A549 (cell line): ENCODE data around the gene COL12A1. TPM values are rescaled to one million over a fixed set of nuclear protein-coding genes. Genes with fewer than 3 reads are reported as not detected.

ENCODE experiments used
- ATAC-seq, 2 experiments: fragments of 200-7000 bp in 1 of 2; fragments of >200 bp in 1 of 2; cut with Nextera tagmentation in 1 of 2; cut with Tn5 transposase in 1 of 2; 3 replicates each; pipeline versions ENCODE4 v1.8.0 to v1.9.1; 2018 to 2020; ENCODE audit warnings: mild to moderate bottlenecking in 1 of 2, moderate library complexity in 1 of 2
- CTCF ChIA-PET: fragments of 300-600 bp; sonication (Branson Sonifier 250); formaldehyde crosslinking; extraction: SDS; loops from one replicate; lab custom pipeline; 2021; ENCODE audit warnings: antibody characterized with exemption, inconsistent platforms; lab: Yijun Ruan, JAX
- POLR2A ChIA-PET: fragments of 350-600 bp; formaldehyde crosslinking; extraction: SDS; loops from one replicate; lab custom pipeline; 2021; ENCODE audit warnings: antibody characterized with exemption, inconsistent platforms; lab: Yijun Ruan, JAX
- DNase-seq, 2 experiments: peaks; one replicate each; pipeline versions ENCODE4 v3.0.0 to v3.0.0-alpha.2; 2011 to 2016; ENCODE audit warnings: low read depth in 1 of 2, low spot score in 1 of 2
- FAIRE-seq: peaks from 2 replicates; lab custom pipeline; 2011; peaks lifted over from hg19 to GRCh38; lab: Jason Lieb, UNC
- H3K27ac ChIP-seq, 2 experiments: fragments of >200 bp; sonication (Bioruptor Twin); formaldehyde crosslinking; 3 replicates each; pipeline ENCODE4 v1.5.1; 2016 to 2017
- H3K4me1 ChIP-seq: fragments of >200 bp; sonication (Bioruptor Twin); formaldehyde crosslinking; 3 replicates; pipeline ENCODE4 v1.6.1; 2016
- H3K4me2 ChIP-seq: fragments of >200 bp; sonication (Bioruptor Twin); formaldehyde crosslinking; 3 replicates; pipeline ENCODE4 v1.6.1; 2016
- H3K4me3 ChIP-seq: fragments of >200 bp; sonication (Bioruptor Twin); formaldehyde crosslinking; 3 replicates; pipeline ENCODE4 v1.5.1; 2016
- H3K9me3 ChIP-seq: fragments of >200 bp; sonication (Bioruptor Twin); formaldehyde crosslinking; 3 replicates; pipeline ENCODE4 v1.6.1; 2016
- BHLHE40 ChIP-seq: IDR thresholded peaks from 2 replicates; pipeline ENCODE4 v1.6.1; 2012; ENCODE audit warnings: low read depth, low read length, inconsistent platforms
- CBX8 ChIP-seq: fragments of 200-600 bp; sonication (generic); IDR thresholded peaks from 2 replicates; pipeline ENCODE4 v1.6.1; 2016
- CEBPB ChIP-seq, 2 experiments: fragments of >200 bp in 1 of 2; sonication (Bioruptor Twin) in 1 of 2; formaldehyde crosslinking in 1 of 2; IDR thresholded peaks; 2 replicates each; pipeline ENCODE4 v1.6.1; 2012 to 2016
- ESRRA ChIP-seq: fragments of 150-350 bp; IDR thresholded peaks from 2 replicates; pipeline ENCODE4 v1.6.1; 2014; ENCODE audit warnings: mild to moderate bottlenecking, low read length, borderline replicate concordance
- FOSL2 ChIP-seq, 2 experiments: fragments of 450-650 bp in 1 of 2; fragments of >200 bp in 1 of 2; sonication (Bioruptor Twin) in 1 of 2; formaldehyde crosslinking; IDR thresholded peaks; 2 replicates each; pipeline versions ENCODE4 v1.5.0 to v1.6.1; 2016 to 2020; ENCODE audit warnings: mild to moderate bottlenecking in 1 of 2, moderate library complexity in 1 of 2
- FOXS1 ChIP-seq: fragments of 250-450 bp; sonication (Bioruptor Pico); IDR thresholded peaks from 2 replicates; pipeline ENCODE4 v1.5.0; 2020; ENCODE audit warnings: mild to moderate bottlenecking, moderate library complexity
- GATA3 ChIP-seq: IDR thresholded peaks from 2 replicates; pipeline ENCODE4 v1.6.1; 2012; ENCODE audit warnings: borderline replicate concordance
- HEYL ChIP-seq: fragments of 250-450 bp; sonication (Bioruptor Pico); IDR thresholded peaks from 2 replicates; pipeline ENCODE4 v1.8.0; 2021; ENCODE audit warnings: mild to moderate bottlenecking, moderate library complexity
- HOXA7 ChIP-seq: fragments of 250-450 bp; sonication (Bioruptor Pico); IDR thresholded peaks from 2 replicates; pipeline ENCODE4 v1.5.0; 2020; ENCODE audit warnings: mild to moderate bottlenecking, moderate library complexity
- HOXB5 ChIP-seq: fragments of 250-450 bp; sonication (Bioruptor Pico); IDR thresholded peaks from 2 replicates; pipeline ENCODE4 v1.5.0; 2020; ENCODE audit warnings: mild to moderate bottlenecking, moderate library complexity
- MAZ ChIP-seq: fragments of 150-350 bp; IDR thresholded peaks from 2 replicates; pipeline ENCODE4 v1.6.1; 2014; ENCODE audit warnings: antibody characterized with exemption, low read depth, low read length, borderline replicate concordance
- NFE2L2 ChIP-seq: fragments of 150-350 bp; conservative IDR thresholded peaks from 2 replicates; pipeline ENCODE4 v1.6.1; 2014; ENCODE audit warnings: low read length
- PHF8 ChIP-seq: fragments of 200-600 bp; sonication (generic); IDR thresholded peaks from 2 replicates; pipeline ENCODE4 v1.6.1; 2016; ENCODE audit warnings: low read depth, mild to moderate bottlenecking, antibody characterized with exemption, moderate library complexity, borderline replicate concordance
- POLR2A ChIP-seq: IDR thresholded peaks from 2 replicates; pipeline ENCODE4 v1.6.1; 2012; ENCODE audit warnings: mild to moderate bottlenecking, low read length
- POLR2AphosphoS2 ChIP-seq: conservative IDR thresholded peaks from 2 replicates; pipeline ENCODE4 v1.6.1; 2012; ENCODE audit warnings: low read length, improper control_type of control experiment, inconsistent platforms
- RAD21 ChIP-seq, 2 experiments: fragments of >200 bp in 1 of 2; sonication (Bioruptor Twin) in 1 of 2; formaldehyde crosslinking in 1 of 2; IDR thresholded peaks in 1 of 2; conservative IDR thresholded peaks in 1 of 2; 2 replicates in 1 of 2; 3 replicates in 1 of 2; pipeline ENCODE4 v1.6.1; 2012 to 2018; ENCODE audit warnings: inconsistent platforms in 1 of 2
- RCOR1 ChIP-seq: fragments of 150-350 bp; IDR thresholded peaks from 2 replicates; pipeline ENCODE4 v1.6.1; 2014; ENCODE audit warnings: antibody characterized with exemption, low read length, low read depth
- SMC3 ChIP-seq: fragments of >200 bp; sonication (Bioruptor Twin); formaldehyde crosslinking; IDR thresholded peaks from 3 replicates; pipeline ENCODE4 v1.6.1; 2018; ENCODE audit warnings: inconsistent platforms
- SREBF2 ChIP-seq: fragments of 450-650 bp; IDR thresholded peaks from 2 replicates; pipeline ENCODE4 v1.6.1; 2014; ENCODE audit warnings: mild to moderate bottlenecking, moderate library complexity
- TP53 ChIP-seq: fragments of 250-450 bp; sonication (Bioruptor Pico); IDR thresholded peaks from 2 replicates; pipeline ENCODE4 v1.5.0; 2021; ENCODE audit warnings: mild to moderate bottlenecking, moderate library complexity
- ZC3H11A ChIP-seq: fragments of 450-650 bp; IDR thresholded peaks from 2 replicates; pipeline ENCODE4 v1.6.1; 2014; ENCODE audit warnings: antibody characterized with exemption, mild to moderate bottlenecking
- ZNF302 ChIP-seq: fragments of 250-450 bp; sonication (Bioruptor Pico); IDR thresholded peaks from 2 replicates; pipeline ENCODE4 v1.9.0; 2021; ENCODE audit warnings: inconsistent platforms, mild to moderate bottlenecking, moderate library complexity
- ZSCAN20 ChIP-seq: fragments of 250-450 bp; sonication (Bioruptor Pico); IDR thresholded peaks from 2 replicates; pipeline ENCODE4 v1.8.0; 2022; ENCODE audit warnings: mild to moderate bottlenecking, moderate library complexity
- WGBS: methylation state at CpG from one replicate; pipeline ENCODE4 v1.1.6; 2017; ENCODE audit errors: missing lambda C conversion rate; 5-methylcytosine and 5-hydroxymethylcytosine counted together
- polyA plus RNA-seq, 4 experiments: library from polyadenylated mRNA; depleted of rRNA in 3 of 4; stranded (reverse); fragments of >200 nt; fragmentation: RNase III in 1 of 4; extraction: RNeasy Plus Mini Kit Qiagen cat#74134 plus additional on column Dnase treatment in 1 of 4; gene quantifications; 2 replicates in 3 of 4; 3 replicates in 1 of 4; pipeline ENCODE4 v1.2.3, GENCODE V29; 2011 to 2017
- TF ChIP-seq, protein P1 (sequence below): IDR thresholded peaks from 2 replicates; pipeline ENCODE4 v1.6.1; 2012
- TF ChIP-seq, protein P2 (sequence below): fragments of >200 bp; sonication (Bioruptor Twin); formaldehyde crosslinking; IDR thresholded peaks from 3 replicates; pipeline ENCODE4 v1.5.1; 2016
- TF ChIP-seq, protein P3 (sequence below): IDR thresholded peaks from 2 replicates; pipeline ENCODE4 v1.6.1; 2012; ENCODE audit warnings: low read depth, borderline replicate concordance

COL12A1 gene
- polyA plus RNA-seq, 2 of the 4 experiments (the other 2 are of a cell fraction): 6.3 to 11.2 TPM

GRCh38 chr6:75235271-75235670 lies 29.4 kb upstream of the COL12A1 start:
- H3K4me1 ChIP-seq: no peaks in the 10 kb centered on the region
- no peak overlapping the region for H3K4me2 ChIP-seq
- no peak overlapping the region for H3K4me3 ChIP-seq
- ATAC-seq (no peak), DNase-seq (no peak)
- POLR2A ChIA-PET: no interaction called here
- no peak overlapping the region for H3K27ac ChIP-seq
- TF ChIP-seq, protein P1, sequence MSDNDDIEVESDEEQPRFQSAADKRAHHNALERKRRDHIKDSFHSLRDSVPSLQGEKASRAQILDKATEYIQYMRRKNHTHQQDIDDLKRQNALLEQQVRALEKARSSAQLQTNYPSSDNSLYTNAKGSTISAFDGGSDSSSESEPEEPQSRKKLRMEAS: no peak
- TF ChIP-seq, all 56 proteins: peak for 0
- FAIRE-seq: no peak
- 85% methylated on average over 2 of the region's 2 CpGs for WGBS
- H3K9me3 ChIP-seq: no peaks in the 10 kb centered on the region
- CTCF ChIA-PET: interaction anchor here (1.0 to 1.3 kb wide), 2 partner anchors 27 to 1502 kb away, joined by 3 to 4 read pairs; no protein-coding TSS in a partner anchor

DNA sequence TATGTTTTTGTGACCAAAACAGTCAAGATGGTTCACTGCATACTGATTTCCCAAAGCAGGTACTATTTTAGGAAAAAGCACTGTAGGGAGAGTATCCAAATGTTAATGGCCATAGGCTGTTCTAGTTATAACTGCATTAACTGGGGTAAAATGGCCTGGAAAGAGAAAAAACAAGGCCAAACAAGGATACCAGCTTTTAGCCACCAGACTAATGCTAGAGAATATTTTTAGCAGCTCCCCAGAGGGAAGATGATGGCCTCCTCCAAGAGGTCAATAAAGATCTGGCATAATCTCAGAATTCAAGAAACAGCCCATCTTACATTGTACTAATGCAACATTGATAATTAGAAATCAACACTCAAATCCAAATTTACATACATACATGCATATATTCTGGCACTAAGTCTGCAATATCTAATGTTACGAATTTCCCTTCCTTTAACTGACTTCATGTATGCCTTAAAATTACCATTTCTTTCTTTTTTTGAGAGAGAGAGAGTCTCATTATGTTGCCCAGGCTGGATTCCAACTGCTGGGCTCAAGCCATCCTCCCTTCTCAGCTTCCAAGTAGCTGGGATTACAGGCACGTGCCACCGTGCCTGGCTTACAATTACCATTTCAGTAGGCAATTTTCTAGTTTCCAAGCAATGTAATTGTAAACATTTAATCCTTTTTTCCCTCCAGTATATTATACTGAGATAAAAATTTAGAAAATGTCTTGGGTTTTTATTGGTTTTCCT lies 28.4 kb upstream of the COL12A1 start:
- DNase-seq (no peak), ATAC-seq (no peak), FAIRE-seq (no peak)
- Histone ChIP-seq H3K9me3 (no peaks in the 10 kb centered on the region), H3K27ac (no peak overlapping the region), H3K4me3 (no peak overlapping the region), H3K4me2 (no peak overlapping the region), H3K4me1 (no peaks in the 10 kb centered on the region)
- 83% methylated on average over 3 of the region's 3 CpGs for WGBS
- ChIA-PET POLR2A (no interaction called here), CTCF (interaction anchor here (1.0 kb wide), 1 partner anchor 1501 kb away, joined by 3 read pairs; no protein-coding TSS in a partner anchor)
- TF ChIP-seq CEBPB (IDR thresholded peaks at IDR 0.05) (no peak), RCOR1 (no peak), GATA3 (no peak), MAZ (no peak)

DNA sequence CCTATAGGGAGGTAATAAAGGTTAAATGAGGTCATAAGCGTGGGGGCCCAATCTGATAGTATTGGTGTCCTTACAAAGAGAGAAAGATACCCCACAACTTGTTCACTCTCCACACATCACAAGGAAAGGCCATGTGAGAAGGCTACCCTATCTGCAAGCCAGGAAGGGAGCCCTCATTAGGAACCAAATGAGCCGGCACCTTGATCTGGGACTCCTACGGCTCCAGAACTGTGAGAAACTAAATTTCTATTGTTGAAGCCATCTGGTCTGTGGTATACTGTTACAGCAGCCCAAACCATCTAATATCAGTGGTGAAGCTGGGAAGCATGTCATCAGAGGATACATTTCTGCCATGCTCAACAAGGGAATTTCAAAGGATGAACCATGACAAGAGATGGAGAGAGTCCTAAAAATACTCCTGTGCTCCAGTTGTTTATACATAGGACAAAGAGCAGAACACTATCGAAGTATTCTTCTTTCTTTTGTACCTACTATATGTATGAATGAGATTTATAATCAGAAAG lies 27.3 kb upstream of the COL12A1 start:
- H3K4me3 ChIP-seq: no peak overlapping the region
- H3K4me2 ChIP-seq: no peak overlapping the region
- H3K4me1 ChIP-seq: no peaks in the 10 kb centered on the region
- no peak for ATAC-seq
- TF ChIP-seq ZSCAN20 (CRISPR knock-in tag) (no peak), POLR2A (no peak), FOSL2 (IDR thresholded peaks at IDR 0.05) (no peak), FOSL2 (CRISPR knock-in tag; IDR thresholded peaks at IDR 0.05) (no peak), ZC3H11A (no peak), CBX8 (no peak), BHLHE40 (no peak), HOXB5 (CRISPR knock-in tag) (no peak), FOXS1 (CRISPR knock-in tag) (no peak), SMC3 (no peak), NFE2L2 (no peak)
- no peaks in the 10 kb centered on the region for H3K9me3 ChIP-seq
- DNase-seq: no peak
- no peak for FAIRE-seq
- ChIA-PET CTCF (no interaction called here), POLR2A (no interaction called here)
- WGBS: 93% methylated on average over 4 of the region's 4 CpGs
- no peak overlapping the region for H3K27ac ChIP-seq

DNA sequence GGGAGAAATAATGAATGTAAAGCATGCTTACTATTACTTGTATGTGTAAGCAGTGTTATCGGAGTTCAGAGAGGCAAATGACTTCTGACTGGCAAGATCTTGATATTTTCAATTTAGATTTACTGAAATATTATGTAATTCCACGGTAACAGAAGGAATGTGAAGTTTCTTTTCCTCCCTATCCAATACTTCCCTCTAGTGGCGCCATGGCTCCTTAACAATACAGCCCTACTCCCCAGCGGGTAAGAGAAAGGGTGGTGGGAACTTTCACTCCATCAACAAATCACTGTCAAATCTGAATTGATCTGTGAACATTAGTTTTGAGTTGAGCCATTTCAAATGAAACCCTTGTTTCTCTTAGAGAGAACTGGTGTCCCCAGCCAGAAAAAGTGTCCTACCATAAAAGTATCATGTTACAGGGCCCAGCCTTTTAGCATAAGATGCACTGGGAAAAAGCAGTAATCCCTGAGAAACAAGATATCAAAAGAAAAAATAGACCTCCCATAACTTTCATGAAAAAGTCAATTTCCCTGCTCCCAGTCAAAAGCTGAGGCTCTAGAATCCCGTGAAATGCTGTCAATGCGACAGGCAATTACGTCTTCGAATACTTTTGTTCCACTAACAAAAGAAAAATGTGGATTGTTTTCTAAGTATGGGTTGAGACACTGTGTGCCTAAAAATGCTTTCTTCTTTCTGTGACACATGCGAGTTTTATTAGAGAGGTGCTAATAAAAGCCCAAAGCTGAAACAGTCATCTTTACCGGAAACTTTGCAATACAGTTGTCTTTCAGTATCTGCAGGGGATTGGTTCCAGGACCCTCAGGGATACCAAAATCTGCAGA lies 24.9 kb upstream of the COL12A1 start:
- no peak overlapping the region for H3K27ac ChIP-seq
- POLR2A ChIA-PET: no interaction called here
- H3K4me2 ChIP-seq: peak overlapping the region; percentile 35; the same call in 2 of the 3 replicates
- CTCF ChIA-PET: interaction anchor here (0.6 to 1.2 kb wide), 8 partner anchors 11 to 1577 kb away, joined by 3 to 4 read pairs (median 3); partner anchors contain the start of gene SLC17A5
- ATAC-seq: peak; percentile 85 to 91
- DNase-seq: peak; percentile 36 to 52
- no peaks in the 10 kb centered on the region for H3K4me1 ChIP-seq
- FAIRE-seq: no peak
- no peak overlapping the region for H3K4me3 ChIP-seq
- WGBS: 53% methylated on average over 10 of the region's 10 CpGs
- no peaks in the 10 kb centered on the region for H3K9me3 ChIP-seq
- TF ChIP-seq SREBF2: no peak
- TF ChIP-seq NFE2L2: no peak
- no peak for TF ChIP-seq HOXA7 (CRISPR knock-in tag)
- no peak for TF ChIP-seq ESRRA
- TF ChIP-seq RAD21 (conservative IDR thresholded peaks at IDR 0.05 in 1 of 2, IDR thresholded peaks at IDR 0.05 in 1 of 2): peak; percentile 62 to 67
- no peak for TF ChIP-seq PHF8
- TF ChIP-seq HOXB5 (CRISPR knock-in tag): no peak
- TF ChIP-seq HEYL (CRISPR knock-in tag): no peak
- TF ChIP-seq, protein P2, sequence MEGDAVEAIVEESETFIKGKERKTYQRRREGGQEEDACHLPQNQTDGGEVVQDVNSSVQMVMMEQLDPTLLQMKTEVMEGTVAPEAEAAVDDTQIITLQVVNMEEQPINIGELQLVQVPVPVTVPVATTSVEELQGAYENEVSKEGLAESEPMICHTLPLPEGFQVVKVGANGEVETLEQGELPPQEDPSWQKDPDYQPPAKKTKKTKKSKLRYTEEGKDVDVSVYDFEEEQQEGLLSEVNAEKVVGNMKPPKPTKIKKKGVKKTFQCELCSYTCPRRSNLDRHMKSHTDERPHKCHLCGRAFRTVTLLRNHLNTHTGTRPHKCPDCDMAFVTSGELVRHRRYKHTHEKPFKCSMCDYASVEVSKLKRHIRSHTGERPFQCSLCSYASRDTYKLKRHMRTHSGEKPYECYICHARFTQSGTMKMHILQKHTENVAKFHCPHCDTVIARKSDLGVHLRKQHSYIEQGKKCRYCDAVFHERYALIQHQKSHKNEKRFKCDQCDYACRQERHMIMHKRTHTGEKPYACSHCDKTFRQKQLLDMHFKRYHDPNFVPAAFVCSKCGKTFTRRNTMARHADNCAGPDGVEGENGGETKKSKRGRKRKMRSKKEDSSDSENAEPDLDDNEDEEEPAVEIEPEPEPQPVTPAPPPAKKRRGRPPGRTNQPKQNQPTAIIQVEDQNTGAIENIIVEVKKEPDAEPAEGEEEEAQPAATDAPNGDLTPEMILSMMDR: peak; percentile 69
- no peak for TF ChIP-seq CEBPB (IDR thresholded peaks at IDR 0.05)
- no peak for TF ChIP-seq ZNF302
- no peak for TF ChIP-seq POLR2AphosphoS2
- no peak for TF ChIP-seq BHLHE40
- no peak for TF ChIP-seq TP53
- TF ChIP-seq, protein P3, sequence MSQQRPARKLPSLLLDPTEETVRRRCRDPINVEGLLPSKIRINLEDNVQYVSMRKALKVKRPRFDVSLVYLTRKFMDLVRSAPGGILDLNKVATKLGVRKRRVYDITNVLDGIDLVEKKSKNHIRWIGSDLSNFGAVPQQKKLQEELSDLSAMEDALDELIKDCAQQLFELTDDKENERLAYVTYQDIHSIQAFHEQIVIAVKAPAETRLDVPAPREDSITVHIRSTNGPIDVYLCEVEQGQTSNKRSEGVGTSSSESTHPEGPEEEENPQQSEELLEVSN: no peak
- no peak for TF ChIP-seq FOSL2 (IDR thresholded peaks at IDR 0.05)
- no peak for TF ChIP-seq FOSL2 (CRISPR knock-in tag; IDR thresholded peaks at IDR 0.05)
- peak; percentile 35; the same call in 1 of the 3 replicates for TF ChIP-seq SMC3
